H1 (cell line): Measurements from ENCODE around the gene ATP6V1B1. TPM values are rescaled to one million over a fixed set of nuclear protein-coding genes. Genes with fewer than 3 reads are reported as not detected.

Experiments
- CTCF ChIA-PET: fragments of 300-600 bp; sonication (Branson Sonifier 250); formaldehyde crosslinking; loops from one replicate; lab custom pipeline; 2021; ENCODE audit not compliant: partially characterized antibody; lab: Charles Lee
- POLR2A ChIA-PET: fragments of 300-600 bp; sonication (Branson Sonifier 250); formaldehyde crosslinking; loops from one replicate; lab custom pipeline; 2021; ENCODE audit warnings: inconsistent platforms; ENCODE audit not compliant: partially characterized antibody; lab: Charles Lee
- DNase-seq, 2 experiments: peaks; one replicate each; pipeline versions ENCODE4 v3.0.0 to v3.0.0-alpha.2; 2010 to 2022; ENCODE audit warnings: low spot score in 2 of 2, low read depth in 1 of 2, mixed read lengths in 1 of 2
- FAIRE-seq: peaks from 2 replicates; lab custom pipeline; 2011; peaks lifted over from hg19 to GRCh38; lab: Jason Lieb, UNC
- H2AFZ ChIP-seq: 2 replicates; pipeline ENCODE4 v1.8.1; 2012; ENCODE audit warnings: low read length, inconsistent platforms
- H2AK5ac ChIP-seq: 2 replicates; pipeline ENCODE4 v1.6.1; 2013; ENCODE audit warnings: low read depth, low read length
- H2BK120ac ChIP-seq: replicated peaks from 2 replicates; pipeline ENCODE3; 2013; ENCODE audit warnings: low read depth, low read length, inconsistent platforms
- H2BK12ac ChIP-seq: 2 replicates; pipeline ENCODE4 v1.6.1; 2013; ENCODE audit warnings: low read depth, low read length
- H2BK15ac ChIP-seq: 2 replicates; pipeline ENCODE4 v1.6.1; 2013; ENCODE audit warnings: low read length
- H2BK20ac ChIP-seq: 2 replicates; pipeline ENCODE4 v1.6.1; 2013; ENCODE audit warnings: low read length
- H2BK5ac ChIP-seq: 2 replicates; pipeline ENCODE4 v1.6.1; 2013; ENCODE audit warnings: low read depth, low read length
- H3K14ac ChIP-seq: 2 replicates; pipeline ENCODE4 v1.6.1; 2013; ENCODE audit warnings: inconsistent platforms; ENCODE audit not compliant: insufficient read length
- H3K18ac ChIP-seq: 2 replicates; pipeline ENCODE4 v1.6.1; 2013; ENCODE audit warnings: low read length; ENCODE audit errors: extremely low read depth
- H3K23ac ChIP-seq: 2 replicates; pipeline ENCODE4 v1.6.1; 2013; ENCODE audit warnings: inconsistent platforms; ENCODE audit not compliant: insufficient read length
- H3K23me2 ChIP-seq: 2 replicates; pipeline ENCODE4 v1.6.1; 2013; ENCODE audit warnings: low read depth, low read length
- H3K27ac ChIP-seq: 2 replicates; pipeline ENCODE4 v1.6.1; 2011; ENCODE audit warnings: low read depth, low read length, inconsistent platforms
- H3K27me3 ChIP-seq, 4 experiments: replicated peaks in 1 of 4; 1 replicate in 1 of 4; 2 replicates in 3 of 4; pipeline versions ENCODE4 v1.6.1 to v1.8.1; 2011 to 2013; ENCODE audit warnings: low read length in 3 of 4, mild to moderate bottlenecking in 3 of 4, inconsistent platforms in 2 of 4, mixed read lengths in 2 of 4, moderate library complexity in 1 of 4; ENCODE audit not compliant: control insufficient read depth in 3 of 4, insufficient read depth in 3 of 4; ENCODE audit errors: extremely low read depth in 1 of 4
- H3K36me3 ChIP-seq, 4 experiments: 2 replicates each; pipeline versions ENCODE4 v1.6.1 to v1.8.1; 2011 to 2013; ENCODE audit warnings: mild to moderate bottlenecking in 4 of 4, low read length in 3 of 4, moderate library complexity in 2 of 4, control low read depth in 1 of 4, inconsistent platforms in 1 of 4; ENCODE audit not compliant: insufficient read depth in 4 of 4, control insufficient read depth in 2 of 4
- H3K4ac ChIP-seq: replicated peaks from 2 replicates; pipeline ENCODE3; 2013; ENCODE audit warnings: low read length, low read depth, mixed read lengths, inconsistent platforms; ENCODE audit not compliant: insufficient read length
- H3K4me1 ChIP-seq, 4 experiments: replicated peaks in 1 of 4; 1 replicate in 1 of 4; 2 replicates in 3 of 4; pipeline versions ENCODE4 v1.6.1 to v1.8.1; 2011 to 2013; ENCODE audit warnings: low read length in 3 of 4, inconsistent platforms in 2 of 4, mixed read lengths in 1 of 4; ENCODE audit not compliant: insufficient read depth in 4 of 4, control insufficient read depth in 3 of 4
- H3K4me2 ChIP-seq, 2 experiments: 2 replicates each; pipeline versions ENCODE4 v1.6.1 to v1.8.1; 2011 to 2013; ENCODE audit warnings: low read depth in 2 of 2, low read length in 2 of 2, control low read depth in 1 of 2, inconsistent platforms in 1 of 2, mild to moderate bottlenecking in 1 of 2; ENCODE audit not compliant: insufficient read depth in 1 of 2
- H3K4me3 ChIP-seq, 4 experiments: fragments of 200-600, 300-600 bp in 1 of 4; sonication (generic), shearing (Covaris generic), sonication (Bioruptor Twin) in 1 of 4; 2 replicates each; pipeline versions ENCODE4 v1.5.1 to v1.8.1; 2011 to 2016; ENCODE audit warnings: low read length in 4 of 4, low read depth in 3 of 4, control low read depth in 2 of 4, inconsistent platforms in 2 of 4, mild to moderate bottlenecking in 2 of 4, mixed read lengths in 1 of 4, moderate library complexity in 1 of 4; ENCODE audit not compliant: insufficient read depth in 2 of 4; ENCODE audit errors: extremely low read depth in 1 of 4
- H3K56ac ChIP-seq: replicated peaks from 2 replicates; pipeline ENCODE3; 2013; ENCODE audit warnings: low read depth, mild to moderate bottlenecking, mixed read lengths, low read length, inconsistent platforms; ENCODE audit not compliant: insufficient read length
- H3K79me1 ChIP-seq: 2 replicates; pipeline ENCODE4 v1.6.1; 2013; ENCODE audit warnings: low read depth, low read length, control low read depth
- H3K79me2 ChIP-seq, 2 experiments: 2 replicates each; pipeline versions ENCODE4 v1.6.1 to v1.8.1; 2012 to 2013; ENCODE audit warnings: low read length in 2 of 2, mild to moderate bottlenecking in 2 of 2, inconsistent platforms in 1 of 2; ENCODE audit not compliant: insufficient read depth in 2 of 2, control insufficient read depth in 1 of 2
- H3K9ac ChIP-seq, 4 experiments: replicated peaks in 1 of 4; 1 replicate in 1 of 4; 2 replicates in 3 of 4; pipeline versions ENCODE4 v1.6.1 to v1.8.1; 2011 to 2013; ENCODE audit warnings: low read depth in 3 of 4, low read length in 3 of 4, control low read depth in 2 of 4, mild to moderate bottlenecking in 2 of 4, moderate library complexity in 2 of 4, inconsistent platforms in 1 of 4; ENCODE audit errors: extremely low read depth in 1 of 4
- H3K9me3 ChIP-seq, 2 experiments: 2 replicates each; pipeline versions ENCODE4 v1.6.1 to v1.8.1; 2012 to 2013; ENCODE audit warnings: mild to moderate bottlenecking in 2 of 2, moderate library complexity in 2 of 2, control low read depth in 1 of 2, inconsistent platforms in 1 of 2, low read depth in 1 of 2, low read length in 1 of 2, mixed read lengths in 1 of 2; ENCODE audit not compliant: insufficient read depth in 2 of 2
- H4K20me1 ChIP-seq, 2 experiments: replicated peaks in 1 of 2; 2 replicates each; pipeline versions ENCODE3 to v1.8.1; 2011 to 2013; ENCODE audit warnings: inconsistent platforms in 2 of 2, low read length in 2 of 2, mild to moderate bottlenecking in 1 of 2; ENCODE audit not compliant: insufficient read depth in 2 of 2, control insufficient read depth in 1 of 2
- H4K5ac ChIP-seq: 2 replicates; pipeline ENCODE4 v1.6.1; 2013; ENCODE audit warnings: low read length, low read depth, mixed read lengths, inconsistent platforms; ENCODE audit not compliant: insufficient read length
- H4K8ac ChIP-seq: 2 replicates; pipeline ENCODE4 v1.8.0; 2013; ENCODE audit warnings: mild to moderate bottlenecking, moderate library complexity, low read length, inconsistent platforms; ENCODE audit not compliant: insufficient read depth; ENCODE audit errors: extremely low read depth
- H4K91ac ChIP-seq: replicated peaks from 2 replicates; pipeline ENCODE3; 2013; ENCODE audit warnings: low read length, mixed read lengths, inconsistent platforms; ENCODE audit not compliant: insufficient read length
- RXRA ChIP-seq: IDR thresholded peaks from 2 replicates; pipeline ENCODE4 v1.6.1; 2011; ENCODE audit warnings: low read depth, mild to moderate bottlenecking, low read length, moderate library complexity; ENCODE audit not compliant: insufficient read depth
- SUZ12 ChIP-seq: fragments of 200-600 bp; sonication (generic); IDR thresholded peaks from 2 replicates; pipeline ENCODE4 v1.6.1; 2012; ENCODE audit warnings: mild to moderate bottlenecking, inconsistent platforms, low read length, moderate library complexity, mixed read lengths
- WGBS, 2 experiments: shearing (Covaris generic) in 1 of 2; methylation state at CpG; one replicate each; pipeline versions ENCODE4 v1.1.6 to v1.1.7; 2013 to 2015; ENCODE audit warnings: low lambda C conversion rate in 2 of 2, mixed read lengths in 2 of 2, inconsistent platforms in 1 of 2, low coverage in 1 of 2, missing lambda C conversion rate in 1 of 2; ENCODE audit not compliant: insufficient replicate concordance in 2 of 2, insufficient coverage in 1 of 2, insufficient read length in 1 of 2; ENCODE audit errors: extremely low coverage in 1 of 2, missing lambda C conversion rate in 1 of 2; 5-methylcytosine and 5-hydroxymethylcytosine counted together
- polyA plus RNA-seq, 7 experiments: library from polyadenylated mRNA; depleted of rRNA in 3 of 7; stranded (reverse) in 5 of 7; unstranded in 2 of 7; fragments of >200 nt in 5 of 7; fragments of 200-250 nt in 2 of 7; gene quantifications; 1 replicate in 5 of 7; 2 replicates in 1 of 7; 4 replicates in 1 of 7; pipeline versions ENCODE4 v1.2.1 to v1.2.3, GENCODE V29; 2011 to 2013; ENCODE audit warnings: missing spikeins in 2 of 7, mixed read lengths in 2 of 7
- total RNA-seq: library from RNA; stranded (reverse); fragmentation: NEBNext Ultra II Directional; extraction: Animal tissue kit (Norgen Biotek cat#: 25700); gene quantifications from 2 replicates; pipeline ENCODE4 v1.2.1, GENCODE V29; 2021

The ATP6V1B1 gene
- total and polyA plus RNA-seq, 2 of the 8 experiments (the other 6 are each of a cell fraction or from before 2014, with no cell fraction given), result not detected

- peaks cover 16 to 51% of the 10 kb centered on the region in 2 experiments for H4K20me1 ChIP-seq
- H4K8ac ChIP-seq, result no peak overlapping the region
- H3K79me1 ChIP-seq, result no peaks in the 10 kb centered on the region
- H3K9me3 ChIP-seq, result no peaks in the 10 kb centered on the region
- no peak overlapping the region for H3K4me3 ChIP-seq
- no peak overlapping the region for H3K56ac ChIP-seq
- no peak overlapping the region for H2BK12ac ChIP-seq
- H3K9ac ChIP-seq, result no peak overlapping the region
- peaks cover 0 to 21% (median 12%) of the 10 kb centered on the region in 4 experiments; a peak in 6 of 7 replicates for H3K4me1 ChIP-seq
- no peak overlapping the region for H4K91ac ChIP-seq
- H2BK120ac ChIP-seq, result no peak overlapping the region
- H4K5ac ChIP-seq, result no peak overlapping the region
- POLR2A ChIA-PET, result no interaction called here
- TF ChIP-seq RXRA (no peak), SUZ12 (peak; percentile 10; the same call in 1 of the 2 replicates)
- peak overlapping the region; percentile 47 for H2AK5ac ChIP-seq
- no peaks in the 10 kb centered on the region for H3K36me3 ChIP-seq
- FAIRE-seq (no peak), DNase-seq (no peak)
- no peak overlapping the region for H3K14ac ChIP-seq
- WGBS, 2 experiments, result 55% methylated on average over 4 of the region's 4 CpGs; no CpG with 5 or more reads in 1 of the 2 experiments
- 0 out of 2 replicates have a peak overlapping the region, but pooled peaks have one; percentile 6 for H2BK15ac ChIP-seq
- H2BK20ac ChIP-seq, result no peak overlapping the region
- H3K27me3 ChIP-seq, result peaks cover 99 to 100% (median 100%) of the 10 kb centered on the region in 4 experiments
- H3K79me2 ChIP-seq, result no peaks in the 10 kb centered on the region
- no peak overlapping the region for H3K4ac ChIP-seq
- H2BK5ac ChIP-seq, result no peak overlapping the region
- no peak overlapping the region for H2AFZ ChIP-seq
- H3K18ac ChIP-seq, result no peak overlapping the region
- CTCF ChIA-PET, result interaction anchor here (1.3 to 7.3 kb wide), 6 partner anchors 20 to 66 kb away, joined by 4 to 79 read pairs (median 10); no protein-coding TSS in a partner anchor
- no peak overlapping the region for H3K23ac ChIP-seq
- H3K27ac ChIP-seq, result no peak overlapping the region
- H3K4me2 ChIP-seq, result no peak overlapping the region
- H3K23me2 ChIP-seq, result no peaks in the 10 kb centered on the region; the same call in 1 of the 2 replicates
These were observed 40.9 kb upstream of the ATP6V1B1 start for GRCh38 chr2:70894765-70895164.
